HG03159 (cell line): ENCODE data around the gene ADD1.

Experiments used
- ATAC-seq: cut with Tn5 transposase; IDR thresholded peaks from one replicate; pipeline ENCODE4 v1.9.1; 2021; ENCODE audit warnings: mild to moderate bottlenecking, moderate library complexity; ENCODE audit not compliant: unreplicated experiment

The ADD1 gene, protein sequence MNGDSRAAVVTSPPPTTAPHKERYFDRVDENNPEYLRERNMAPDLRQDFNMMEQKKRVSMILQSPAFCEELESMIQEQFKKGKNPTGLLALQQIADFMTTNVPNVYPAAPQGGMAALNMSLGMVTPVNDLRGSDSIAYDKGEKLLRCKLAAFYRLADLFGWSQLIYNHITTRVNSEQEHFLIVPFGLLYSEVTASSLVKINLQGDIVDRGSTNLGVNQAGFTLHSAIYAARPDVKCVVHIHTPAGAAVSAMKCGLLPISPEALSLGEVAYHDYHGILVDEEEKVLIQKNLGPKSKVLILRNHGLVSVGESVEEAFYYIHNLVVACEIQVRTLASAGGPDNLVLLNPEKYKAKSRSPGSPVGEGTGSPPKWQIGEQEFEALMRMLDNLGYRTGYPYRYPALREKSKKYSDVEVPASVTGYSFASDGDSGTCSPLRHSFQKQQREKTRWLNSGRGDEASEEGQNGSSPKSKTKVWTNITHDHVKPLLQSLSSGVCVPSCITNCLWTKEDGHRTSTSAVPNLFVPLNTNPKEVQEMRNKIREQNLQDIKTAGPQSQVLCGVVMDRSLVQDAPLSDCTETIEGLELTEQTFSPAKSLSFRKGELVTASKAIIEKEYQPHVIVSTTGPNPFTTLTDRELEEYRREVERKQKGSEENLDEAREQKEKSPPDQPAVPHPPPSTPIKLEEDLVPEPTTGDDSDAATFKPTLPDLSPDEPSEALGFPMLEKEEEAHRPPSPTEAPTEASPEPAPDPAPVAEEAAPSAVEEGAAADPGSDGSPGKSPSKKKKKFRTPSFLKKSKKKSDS

DNA sequence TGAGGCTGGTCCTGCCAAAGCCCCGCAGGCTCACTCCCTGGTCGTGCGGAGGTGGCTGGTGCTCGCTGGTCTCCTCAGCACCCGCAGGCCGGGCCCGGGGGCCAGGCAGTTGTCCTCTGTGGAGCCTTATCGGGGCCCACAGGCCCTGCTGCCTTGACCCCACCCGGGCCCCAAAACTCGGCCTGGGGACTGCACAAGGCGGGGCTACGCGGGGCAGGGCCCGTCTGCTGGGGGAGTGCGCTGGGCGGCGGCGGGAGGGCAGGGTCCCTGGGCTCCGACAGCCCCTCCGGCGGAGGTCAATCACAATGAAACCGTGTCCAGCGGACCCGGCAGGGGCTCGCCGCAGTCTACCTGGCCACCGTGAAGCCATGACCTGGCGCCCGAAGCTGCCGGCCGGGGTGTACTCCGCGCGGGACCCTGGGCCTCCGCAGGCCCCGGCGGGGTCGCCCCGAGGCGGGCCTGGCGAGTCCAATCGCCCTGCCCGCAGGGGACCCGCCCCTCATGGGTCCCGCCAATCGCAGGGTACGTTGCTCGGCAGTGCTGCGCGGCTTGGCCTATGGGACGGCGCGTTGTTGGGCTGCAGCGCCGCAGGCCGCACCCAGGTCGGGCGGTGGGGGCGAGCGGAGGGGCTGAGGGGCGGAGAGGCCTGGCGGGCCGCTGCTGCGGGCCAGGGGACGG is at the start of gene ADD1:
Gene ADD1 (plus strand): TSS at position 582 of the 678 bp plus-strand sequence. CDS start 32,072 bp downstream, outside the sequence.
- ATAC-seq = peak; percentile 70

DNA sequence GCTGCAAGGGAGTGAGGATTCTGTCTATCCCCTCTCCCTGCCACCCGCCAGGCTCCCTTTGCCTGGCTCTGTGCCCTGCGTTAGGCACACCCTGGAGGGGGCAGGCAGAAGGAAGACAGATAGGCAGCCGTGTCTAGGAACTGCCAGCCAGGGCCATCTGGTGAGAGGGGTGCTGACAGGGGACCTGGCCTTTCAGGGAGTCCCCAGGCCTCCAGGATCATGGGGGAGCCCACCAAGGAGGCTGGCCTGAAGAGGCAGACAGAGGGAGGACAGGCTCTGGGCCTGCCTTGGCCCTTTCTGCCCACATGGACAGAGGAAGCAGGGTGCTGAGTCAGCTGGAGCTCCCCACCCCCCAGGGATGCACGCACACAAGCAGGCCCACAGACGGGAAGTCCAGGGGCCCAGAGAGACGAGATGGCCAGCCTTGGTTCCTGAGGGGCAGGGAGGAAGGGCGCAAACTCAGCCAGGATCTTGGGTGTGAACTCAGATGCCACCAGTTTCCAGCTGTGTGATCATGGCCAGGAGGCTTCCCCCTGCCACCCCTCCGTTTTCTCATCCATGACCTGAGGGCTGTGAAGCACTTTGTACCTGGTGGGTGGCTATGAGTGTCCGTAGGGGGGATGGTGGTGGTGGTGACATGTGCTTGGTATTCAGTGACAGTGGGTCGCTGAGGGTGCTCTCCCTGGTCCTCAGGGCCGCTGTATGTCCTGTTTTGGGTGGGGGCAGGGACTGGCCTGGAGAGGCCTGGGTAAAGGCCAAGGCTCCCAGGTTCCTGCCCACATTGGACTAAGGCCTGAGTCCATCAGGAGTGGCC is 49.0 kb upstream of the ADD1 start:
- no peak for ATAC-seq

DNA sequence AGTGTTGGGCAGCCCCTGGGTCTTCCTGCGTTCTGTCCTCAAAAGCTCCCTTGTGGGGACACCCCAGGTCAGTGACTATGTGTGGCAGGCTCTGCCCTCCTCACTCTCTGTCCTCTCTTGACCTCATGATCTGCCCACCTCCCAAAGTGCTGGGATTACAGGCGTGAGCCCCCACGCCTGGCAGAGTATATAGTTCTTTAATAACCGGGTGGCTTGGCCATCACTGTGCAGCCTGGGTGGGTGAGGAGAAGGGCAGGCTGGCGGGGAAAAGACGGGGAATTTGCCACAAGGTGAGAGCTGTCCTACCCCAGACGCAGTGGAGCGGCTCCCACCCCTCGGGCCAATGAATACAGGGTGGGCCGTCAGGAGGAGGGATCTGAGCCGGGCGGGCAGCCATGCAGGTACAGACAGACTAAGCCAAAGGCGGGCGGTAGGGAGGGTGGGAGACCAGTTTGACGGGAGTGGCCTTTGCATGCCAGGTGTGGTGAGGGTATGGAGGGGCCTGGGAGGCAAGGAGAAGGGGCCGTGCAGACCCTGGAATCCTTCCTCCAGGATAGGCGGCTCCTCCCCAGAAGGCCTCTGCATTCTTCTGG is 48.2 kb upstream of the ADD1 start:
- ATAC-seq = no peak

DNA sequence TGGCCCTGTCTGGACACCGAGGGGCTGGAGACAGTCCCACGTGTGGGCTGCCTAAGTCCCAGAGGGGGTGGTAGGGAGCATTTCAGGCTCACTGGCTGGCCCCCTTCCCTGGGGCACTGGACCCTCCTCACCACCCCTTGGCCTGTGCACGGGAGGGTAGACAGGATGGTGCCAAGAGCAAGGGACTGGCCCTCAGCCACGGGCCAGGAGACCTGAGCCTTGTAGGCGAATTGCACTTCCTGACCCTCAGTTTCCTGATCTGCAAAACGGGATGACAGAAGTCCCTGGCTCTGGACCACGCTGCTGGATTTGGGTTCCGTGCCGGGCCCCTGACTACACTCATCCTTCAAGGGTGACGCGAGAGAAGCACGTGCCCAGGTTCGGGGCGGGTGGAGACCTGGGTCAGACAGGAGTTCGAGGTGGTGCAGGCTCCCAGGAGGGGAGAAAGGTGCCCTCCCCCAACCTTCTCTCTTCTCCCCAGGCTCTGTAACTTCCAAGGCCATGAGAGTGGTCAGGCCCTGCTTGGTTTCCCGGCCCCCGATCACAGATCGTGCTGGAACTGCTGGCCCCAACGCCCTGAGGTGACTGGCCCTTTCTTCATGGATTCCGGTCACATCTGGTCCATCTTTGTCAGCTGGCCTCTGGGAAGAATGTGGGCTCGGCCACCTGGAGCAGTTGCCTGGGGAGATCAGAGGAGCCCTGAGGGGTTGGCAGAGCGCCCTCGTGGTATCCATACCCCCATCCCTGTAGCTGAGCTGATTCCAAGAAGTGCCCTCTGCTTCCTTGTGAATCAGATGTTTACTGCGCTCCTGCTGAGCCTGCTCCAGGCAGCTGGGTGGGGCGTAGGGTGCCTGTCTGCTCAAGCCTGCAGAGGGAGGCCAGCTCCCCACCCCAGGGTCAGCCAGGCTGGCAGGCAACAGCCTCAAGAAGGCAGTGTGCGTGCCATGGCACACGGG is 47.5 kb upstream of the ADD1 start:
- ATAC-seq = no peak

DNA sequence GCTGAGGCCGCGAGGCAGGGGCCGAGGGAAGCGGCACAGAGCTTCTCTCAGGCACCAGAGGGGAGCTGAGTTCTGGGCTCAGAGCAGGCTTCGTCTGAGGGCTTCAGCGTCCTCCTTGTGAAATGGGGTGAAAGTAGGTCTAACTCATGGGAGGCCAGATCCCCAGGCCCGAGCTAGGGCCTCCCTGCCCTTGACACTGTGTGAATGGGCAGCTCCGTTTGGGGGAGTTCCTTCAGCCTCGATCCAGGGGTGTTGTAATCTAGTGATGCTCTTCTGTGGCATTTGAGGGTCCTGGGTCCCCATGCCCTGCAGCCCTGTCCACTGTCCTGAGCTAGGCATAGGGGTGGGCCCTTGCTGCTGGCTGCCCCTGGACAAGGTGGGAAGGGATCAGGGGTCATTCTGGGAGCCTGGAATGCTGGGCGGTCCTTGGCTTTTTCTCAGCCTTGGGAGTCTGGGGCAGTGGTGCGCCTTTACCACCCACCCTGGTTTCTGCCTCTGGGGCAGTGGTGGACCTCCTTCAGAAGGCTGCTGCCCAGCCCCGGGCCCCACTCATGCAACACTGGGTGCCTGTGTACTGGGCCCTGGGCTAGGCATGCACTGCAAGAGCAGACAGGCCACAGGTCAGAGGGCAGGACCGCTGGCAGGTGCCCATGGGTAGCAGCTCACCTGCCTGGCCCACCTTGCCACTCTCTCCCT is 46.6 kb upstream of the ADD1 start:
- ATAC-seq = no peak

DNA sequence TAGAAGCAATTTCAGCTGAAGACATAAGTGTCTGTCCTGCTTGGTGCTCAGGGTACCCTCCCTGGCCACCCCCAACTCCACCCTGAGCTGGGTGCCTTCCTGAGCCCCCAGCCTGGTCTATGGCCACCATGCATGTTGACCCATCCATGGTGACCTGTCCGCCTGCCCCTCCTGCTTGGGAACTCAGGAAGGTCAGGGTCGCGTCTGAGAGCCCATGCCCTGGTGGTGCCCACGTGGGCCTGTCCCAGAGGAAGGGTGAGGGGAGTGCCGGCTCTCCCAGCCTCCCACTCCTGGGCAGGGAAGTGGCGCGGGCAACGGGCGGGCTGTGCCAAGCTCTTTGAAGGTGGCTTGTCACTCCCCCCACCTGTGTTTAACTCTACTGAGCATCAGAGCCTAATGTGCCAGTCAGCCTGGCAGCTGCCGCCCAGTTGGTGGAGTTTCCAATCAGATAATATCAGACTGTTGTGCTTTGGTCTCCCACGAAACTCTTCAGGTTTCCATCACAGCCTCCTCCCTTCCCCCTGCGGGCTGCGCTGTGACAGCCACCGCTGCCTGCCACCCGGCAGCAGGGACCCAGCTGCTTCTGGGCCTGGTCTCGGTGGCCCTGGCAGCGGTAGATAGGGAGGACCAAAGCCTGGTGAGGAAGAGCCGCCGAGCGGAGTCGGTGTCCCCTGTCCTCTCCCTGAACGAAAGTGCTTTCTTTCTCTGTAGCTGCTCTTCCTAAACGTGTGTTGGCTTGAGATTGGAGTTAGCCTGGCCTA is 45.9 kb upstream of the ADD1 start:
- no peak for ATAC-seq

DNA sequence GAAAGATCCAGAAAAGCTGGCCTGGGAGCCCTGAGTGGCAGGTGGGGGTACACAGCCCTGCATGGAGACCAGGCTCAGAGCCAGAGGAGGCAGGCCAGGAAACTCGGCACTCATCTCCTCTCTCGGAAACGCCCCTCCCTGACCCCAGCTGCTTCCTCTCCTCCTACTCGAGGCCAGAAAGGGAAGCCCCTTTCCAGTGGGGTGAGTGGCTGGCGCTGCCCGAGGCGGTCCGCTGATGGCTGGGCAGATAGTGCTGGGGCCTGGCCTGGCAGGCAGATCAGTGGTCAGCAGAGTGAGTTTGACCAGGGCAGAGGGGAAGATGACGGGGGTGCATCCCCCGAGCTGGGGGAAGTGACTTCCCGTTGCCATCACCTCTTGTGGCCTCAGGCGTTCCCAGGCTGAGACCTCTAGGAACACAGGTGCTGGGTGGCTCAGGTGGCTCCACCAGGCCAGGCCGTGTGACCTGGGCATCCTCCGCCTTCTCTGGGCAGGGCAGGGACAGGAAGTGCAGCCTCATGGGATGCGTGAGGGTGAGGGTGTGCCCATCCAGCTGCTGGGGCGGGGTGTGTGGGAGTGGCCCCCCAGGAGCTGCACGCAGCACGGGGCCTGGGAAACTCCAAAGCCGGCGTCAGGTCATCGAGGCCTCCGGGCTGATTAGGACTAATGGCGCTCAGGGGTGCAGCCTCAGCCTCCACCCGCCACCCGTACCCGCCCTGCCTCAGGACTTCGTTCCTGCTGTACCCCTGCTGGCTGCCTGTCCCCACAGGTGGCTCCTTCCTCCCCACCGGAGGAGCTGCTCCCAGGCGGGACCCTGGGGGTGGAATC is 45.0 kb upstream of the ADD1 start:
- ATAC-seq = no peak

DNA sequence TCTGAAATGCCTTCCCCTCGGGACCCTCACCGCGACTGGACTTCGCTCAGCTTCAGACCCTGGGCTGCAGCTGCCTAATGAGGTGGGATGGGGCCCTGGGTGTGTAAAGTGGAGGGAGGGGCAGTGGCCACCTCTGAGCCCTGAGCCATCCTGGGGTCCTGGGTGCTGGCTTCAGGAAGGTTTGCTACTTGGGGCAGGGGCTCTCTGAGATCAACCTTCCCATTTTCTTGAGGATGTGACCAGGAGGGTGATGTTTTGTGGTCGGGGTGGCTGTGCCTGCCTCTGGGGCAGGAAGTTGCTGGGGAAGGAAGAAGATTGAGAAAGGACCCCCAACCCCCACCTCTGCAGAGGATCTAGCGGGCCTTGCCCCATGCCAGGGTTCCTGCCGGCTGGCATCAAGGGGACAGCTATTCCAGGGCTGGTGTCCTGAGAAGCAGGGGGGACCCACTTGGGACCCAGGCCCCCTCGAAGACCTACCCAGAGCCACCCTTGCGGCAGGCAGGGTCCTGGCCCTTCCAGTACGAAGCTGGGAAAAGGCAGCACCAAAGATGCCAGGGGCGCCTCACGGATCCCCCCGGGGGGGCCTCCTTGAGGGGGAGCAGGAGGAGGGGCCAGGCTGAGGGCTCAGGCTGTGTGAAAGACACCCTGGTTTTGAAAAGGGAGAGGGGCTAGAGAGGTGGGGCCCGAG is 44.3 kb upstream of the ADD1 start:
- ATAC-seq = no peak

DNA sequence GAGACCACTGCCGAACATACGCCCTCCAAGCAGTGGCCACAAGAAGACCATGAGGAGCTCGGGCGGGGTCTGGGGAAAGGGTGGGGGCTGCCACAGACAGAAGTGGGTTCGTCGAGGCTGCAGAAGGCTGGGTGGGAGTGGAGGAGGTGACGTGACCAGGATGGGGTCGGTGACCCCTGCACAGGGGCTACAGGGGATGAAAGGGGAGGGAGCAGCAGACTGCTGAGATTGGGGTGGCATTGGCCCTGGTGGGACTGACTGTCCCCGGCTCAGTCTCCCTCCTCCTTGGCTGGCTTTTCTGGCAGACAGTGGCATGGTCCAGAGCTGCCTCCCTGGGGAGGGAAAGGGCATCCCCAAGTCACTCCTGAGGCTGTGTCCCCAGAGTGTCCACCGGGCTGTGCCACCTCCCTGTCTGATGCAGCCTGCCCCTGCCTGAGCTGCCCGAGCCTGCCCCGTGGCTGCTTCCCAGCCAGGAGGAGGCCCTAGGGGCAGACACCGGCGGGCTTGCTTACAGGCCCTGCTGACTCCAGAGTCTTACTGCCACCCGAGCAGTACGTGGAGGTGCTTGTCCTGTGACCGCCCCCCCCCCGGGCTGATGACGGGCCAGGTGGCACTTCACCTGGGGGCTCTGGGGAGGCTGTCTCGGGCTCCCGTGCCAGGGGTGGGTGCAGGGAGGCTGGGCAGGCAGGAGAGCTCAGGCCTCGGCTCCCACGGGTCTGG is 43.5 kb upstream of the ADD1 start:
- no peak for ATAC-seq

DNA sequence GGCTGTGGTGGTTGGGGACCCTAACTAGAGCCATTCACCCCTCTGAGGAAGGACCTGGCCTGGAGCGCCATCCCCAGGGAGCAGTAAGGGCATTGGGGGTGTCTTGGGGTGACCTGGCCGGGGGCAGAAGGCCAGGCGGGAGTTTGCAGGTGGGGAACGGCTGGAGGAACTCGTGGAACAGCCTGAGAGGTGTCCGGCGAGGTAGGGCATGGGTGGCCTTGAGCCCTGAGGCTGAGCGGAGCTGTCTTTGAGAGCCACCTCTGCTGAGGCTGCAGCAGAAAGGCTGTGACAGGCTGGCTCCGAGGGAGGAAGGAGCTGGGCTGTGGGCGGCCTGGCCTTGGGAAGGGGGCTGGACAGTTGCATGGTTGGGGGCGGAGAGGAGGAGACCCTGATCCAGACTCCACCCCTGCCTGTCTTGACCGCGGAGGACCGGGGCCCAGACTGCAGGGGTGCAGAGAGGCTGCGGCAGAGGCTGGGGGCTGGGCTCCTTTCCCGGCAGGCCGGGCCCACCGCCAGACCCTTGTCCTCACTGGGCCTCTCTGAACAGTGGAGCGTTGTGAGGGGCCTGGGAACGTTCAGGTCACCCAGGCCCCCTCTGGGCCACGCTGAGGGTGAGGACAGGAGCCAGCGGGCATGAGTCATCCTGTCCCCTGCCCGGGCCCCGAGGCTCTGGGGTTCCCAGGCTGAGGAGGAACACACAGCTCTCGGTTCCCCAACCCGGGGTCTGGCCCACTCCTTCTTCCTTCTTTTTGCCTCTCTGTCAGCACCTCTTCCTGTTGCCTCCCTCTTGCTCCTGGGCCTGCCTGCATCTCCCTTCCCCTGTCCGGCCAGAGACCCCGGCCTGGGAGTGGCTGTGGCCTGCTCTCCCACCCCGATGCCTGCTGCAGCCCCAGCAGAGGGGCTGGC is 42.7 kb upstream of the ADD1 start:
- ATAC-seq = peak; percentile 39

DNA sequence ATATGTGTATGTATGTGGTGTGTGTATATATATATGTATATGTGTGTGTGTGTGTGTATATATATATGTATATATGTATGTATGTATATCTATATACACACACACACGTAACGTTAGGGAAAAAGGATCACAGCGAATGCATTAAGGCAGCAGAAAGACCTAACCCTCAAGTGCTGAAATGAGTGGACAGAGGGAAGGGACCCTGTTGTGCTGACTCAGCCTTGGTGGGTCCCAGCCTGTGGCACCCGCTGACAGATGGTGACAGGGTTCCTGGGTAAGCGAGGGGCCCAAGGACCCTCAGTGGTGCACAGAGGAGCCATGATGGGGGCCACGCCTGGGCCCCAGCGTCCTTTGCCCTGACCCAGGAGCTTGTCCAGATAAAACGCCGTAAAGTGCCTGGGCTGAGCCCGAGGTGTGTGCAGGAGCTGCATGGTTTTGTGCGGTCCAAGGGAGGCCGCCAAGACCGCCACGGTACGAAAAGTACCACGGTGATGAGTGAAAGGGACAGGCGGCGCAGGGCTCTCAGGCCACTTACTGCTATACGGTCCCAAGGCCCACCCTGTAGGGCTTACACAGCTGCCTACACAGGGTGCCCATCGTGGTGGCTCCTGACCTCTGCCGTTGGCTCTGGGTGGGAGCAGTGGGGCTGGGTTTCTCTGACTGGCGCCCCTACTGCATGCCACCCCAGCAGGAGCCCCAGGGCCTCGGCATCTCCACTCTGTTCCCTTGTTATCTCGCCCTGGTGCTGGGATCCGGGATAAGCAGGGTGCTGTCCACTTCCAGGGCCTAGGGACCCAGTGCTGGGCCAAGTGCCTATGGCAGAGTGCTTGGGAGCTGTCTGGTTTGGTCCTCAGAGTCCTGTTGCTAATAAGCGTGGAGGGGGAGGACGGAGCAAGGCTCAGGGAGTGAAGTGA is 40.8 kb upstream of the ADD1 start:
- ATAC-seq = no peak

DNA sequence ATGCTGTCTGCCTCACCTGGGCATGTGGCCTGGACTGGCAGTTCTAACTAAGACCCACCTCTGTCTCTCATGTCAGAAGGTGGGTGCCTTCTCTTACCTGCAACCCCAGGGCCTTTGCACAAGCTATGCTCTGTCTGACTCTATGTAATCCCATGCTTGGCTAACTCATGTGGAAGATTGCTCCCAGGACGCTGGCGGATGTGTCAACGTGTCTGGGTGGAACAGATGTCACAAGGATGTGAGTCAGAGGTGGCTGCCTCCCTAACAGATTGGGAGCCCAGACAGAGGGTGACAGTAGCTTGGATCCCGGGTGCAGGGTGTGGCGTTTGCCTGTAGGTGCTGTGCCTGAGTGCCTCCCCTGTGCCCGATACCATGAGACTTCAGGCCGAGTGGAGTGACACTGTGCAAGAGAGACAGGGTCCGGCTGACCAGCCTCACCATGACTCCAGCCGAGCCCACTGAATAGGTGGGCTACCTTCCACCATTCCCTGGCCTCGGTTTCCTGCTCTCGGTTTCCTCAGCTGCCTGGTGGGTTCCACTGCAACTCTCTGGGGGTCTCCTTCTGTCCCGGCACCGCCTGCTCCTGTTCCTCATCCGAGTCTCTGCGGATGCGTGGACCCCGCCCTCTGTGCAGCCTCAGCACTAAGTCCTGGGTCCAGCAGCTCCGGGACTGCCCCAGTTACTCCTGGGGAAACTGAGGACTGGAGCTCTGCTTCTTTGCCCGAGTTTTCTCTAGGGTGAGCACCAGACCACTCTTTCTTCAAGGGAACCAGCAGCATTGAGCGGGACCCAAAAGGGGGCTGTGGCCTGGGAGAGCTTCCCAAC is 39.8 kb upstream of the ADD1 start:
- ATAC-seq = no peak

DNA sequence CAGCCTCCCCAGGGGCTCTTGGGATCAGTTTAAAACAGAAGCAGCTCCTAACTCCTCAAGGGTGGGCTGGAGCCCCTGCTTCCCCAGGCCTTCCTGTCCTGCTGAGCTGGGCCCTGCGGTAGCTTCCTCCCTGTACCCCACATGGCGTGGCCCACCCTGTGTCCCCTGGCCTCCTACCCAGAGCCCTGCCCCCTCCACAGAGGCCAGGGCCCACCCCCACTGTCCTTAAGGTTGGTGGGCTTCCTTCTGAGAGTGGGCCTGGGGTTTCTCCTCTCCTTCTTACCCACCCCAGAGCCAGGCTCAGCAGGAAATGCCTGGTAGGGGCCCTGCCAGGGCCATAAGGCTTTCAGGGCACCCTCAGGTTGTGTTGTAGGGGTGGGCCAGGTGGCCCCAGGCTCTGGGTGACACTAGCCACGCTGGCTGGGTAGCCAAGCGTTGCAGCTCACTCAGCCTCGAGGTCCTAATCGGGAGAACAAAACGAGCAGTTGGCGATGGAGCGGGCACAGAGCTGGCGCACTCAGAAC is 39.1 kb upstream of the ADD1 start:
- ATAC-seq = no peak
